RCC 7860 (cell line): ENCODE measurements around the gene EPHA8.

ENCODE experiments used
- DNase-seq: peaks from one replicate; pipeline ENCODE4 v3.0.0-alpha.2; 2015; ENCODE audit warnings: low spot score
- FAIRE-seq: peaks from 2 replicates; lab custom pipeline; 2012; peaks lifted over from hg19 to GRCh38; lab: Jason Lieb, UNC

Gene EPHA8

DNA sequence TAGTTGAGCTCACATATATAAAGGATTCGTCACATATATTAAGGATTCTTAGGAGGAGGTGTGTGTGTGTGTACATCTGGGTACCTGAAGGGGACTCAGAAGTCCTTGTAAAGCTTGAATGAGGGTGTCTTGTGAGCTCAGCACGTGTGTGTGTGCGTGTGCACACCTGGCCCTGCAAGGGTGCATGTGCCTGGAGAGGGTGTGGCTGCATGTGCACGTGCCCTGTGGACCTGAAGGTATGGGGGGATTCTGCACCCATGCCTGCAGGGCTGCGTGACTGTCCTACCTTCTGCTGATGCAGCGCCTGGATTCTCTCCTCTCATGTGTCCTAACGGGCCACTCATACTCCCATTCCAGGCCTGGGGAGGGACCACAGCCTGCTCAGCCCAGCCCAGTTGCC lies 24.0 kb downstream of the EPHA8 start:
- FAIRE-seq (no peak), DNase-seq (no peak)

- FAIRE-seq, result no peak
- no peak for DNase-seq
Observed at GRCh38 chr1:22588899-22589422, 25.7 kb downstream of the EPHA8 start.

DNA sequence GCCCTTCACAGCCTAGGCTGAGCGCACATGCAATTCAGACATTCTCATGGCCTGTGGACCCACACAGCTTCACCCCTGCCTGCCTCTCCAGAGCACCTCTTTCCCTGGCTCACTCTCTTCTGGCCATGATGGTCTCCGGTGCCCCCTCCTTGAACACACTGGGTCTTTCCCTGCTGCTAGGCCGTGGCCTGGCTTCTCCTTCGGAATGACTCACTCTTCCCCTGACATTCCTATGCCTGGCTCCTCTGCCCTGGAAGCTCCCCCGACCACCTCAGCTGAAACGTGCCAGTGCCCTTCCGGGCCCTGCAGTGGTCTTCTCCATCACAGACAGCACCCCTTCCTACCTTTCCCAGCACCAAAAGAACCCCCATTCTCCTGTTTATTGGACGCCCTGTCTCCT lies 28.3 kb downstream of the EPHA8 start:
- no peak for DNase-seq
- FAIRE-seq, result no peak

GRCh38 chr1:22592051-22592450 lies 28.8 kb downstream of the EPHA8 start:
- no peak for DNase-seq
- no peak for FAIRE-seq

DNA sequence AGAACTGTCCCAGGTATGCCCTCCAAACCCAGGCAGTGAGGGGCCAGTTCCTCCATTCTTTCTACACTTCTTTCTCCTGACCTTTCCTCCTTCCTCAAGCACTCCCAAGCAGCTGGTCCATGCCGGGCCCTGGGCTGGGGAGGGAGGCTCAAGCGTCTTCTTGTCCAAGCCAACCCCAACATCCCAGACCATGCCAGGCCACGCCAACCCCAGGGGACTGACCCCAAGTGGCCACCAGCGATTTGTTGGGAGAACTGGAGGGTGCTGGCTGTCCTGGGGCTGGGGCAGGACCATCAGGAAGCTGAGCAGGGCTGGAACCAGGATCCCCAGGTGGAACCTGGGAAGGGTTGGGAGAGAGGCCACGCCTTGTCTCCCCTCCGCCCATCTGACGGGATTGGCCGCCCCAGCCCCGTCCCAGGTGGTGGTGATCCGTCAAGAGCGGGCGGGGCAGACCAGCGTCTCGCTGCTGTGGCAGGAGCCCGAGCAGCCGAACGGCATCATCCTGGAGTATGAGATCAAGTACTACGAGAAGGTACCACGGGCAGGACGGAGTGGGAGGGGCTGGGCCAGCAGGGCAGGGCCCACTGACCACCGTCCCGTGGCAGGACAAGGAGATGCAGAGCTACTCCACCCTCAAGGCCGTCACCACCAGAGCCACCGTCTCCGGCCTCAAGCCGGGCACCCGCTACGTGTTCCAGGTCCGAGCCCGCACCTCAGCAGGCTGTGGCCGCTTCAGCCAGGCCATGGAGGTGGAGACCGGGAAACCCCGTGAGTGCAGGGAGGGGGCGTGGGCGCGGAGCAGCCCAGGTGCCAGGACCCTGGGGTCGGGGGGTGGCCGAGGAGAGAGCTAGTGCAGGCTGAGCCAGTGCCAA lies 29.9 kb downstream of the EPHA8 start:
- DNase-seq (no peak), FAIRE-seq (no peak)

GRCh38 chr1:22594396-22594795 lies 31.1 kb downstream of the EPHA8 start:
- DNase-seq, result no peak
- no peak for FAIRE-seq

DNA sequence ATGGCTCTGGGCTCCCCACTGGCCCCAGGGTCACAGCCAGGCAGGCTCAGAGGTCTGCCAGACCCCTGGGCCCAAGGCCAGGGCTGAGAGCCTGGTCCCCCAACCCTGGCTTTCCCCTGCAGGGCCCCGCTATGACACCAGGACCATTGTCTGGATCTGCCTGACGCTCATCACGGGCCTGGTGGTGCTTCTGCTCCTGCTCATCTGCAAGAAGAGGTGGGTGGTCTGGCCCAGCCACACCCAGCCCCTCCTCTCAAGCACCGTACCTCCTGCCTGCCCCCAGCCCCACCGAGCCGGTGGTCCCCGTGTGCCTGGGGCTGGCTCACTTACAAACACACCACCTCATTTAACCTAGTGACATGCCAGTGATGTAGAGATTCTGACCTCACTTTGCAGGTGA lies 31.8 kb downstream of the EPHA8 start:
- DNase-seq, result no peak
- no peak for FAIRE-seq

GRCh38 chr1:22597301-22597965 lies 34.1 kb downstream of the EPHA8 start:
- FAIRE-seq, result no peak

DNA sequence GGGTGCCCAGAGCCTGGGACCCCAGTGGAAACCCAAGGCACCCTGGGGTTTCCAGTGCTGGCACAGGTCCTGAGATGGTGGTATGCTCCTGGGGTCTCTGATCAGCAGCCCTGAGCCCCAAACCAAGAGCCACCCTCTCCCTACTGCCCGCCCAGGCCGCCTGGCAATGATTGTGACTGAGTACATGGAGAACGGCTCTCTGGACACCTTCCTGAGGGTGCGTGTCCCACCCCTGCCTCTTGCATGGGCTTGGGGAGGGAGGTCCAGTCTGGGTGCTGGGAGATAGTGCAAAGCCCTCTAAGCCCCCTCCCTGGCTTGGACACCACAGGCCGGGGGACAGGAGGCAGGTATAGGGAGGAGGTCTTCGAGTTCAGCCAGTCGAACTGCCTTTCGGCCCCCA lies 34.7 kb downstream of the EPHA8 start:
- no peak for DNase-seq
- no peak for FAIRE-seq

More at GRCh38 chr1:22597301-22597965, 34.1 kb downstream of the EPHA8 start:
- DNase-seq, result no peak

- DNase-seq (no peak), FAIRE-seq (no peak)
Observed at GRCh38 chr1:22598736-22599135, 35.4 kb downstream of the EPHA8 start.

DNA sequence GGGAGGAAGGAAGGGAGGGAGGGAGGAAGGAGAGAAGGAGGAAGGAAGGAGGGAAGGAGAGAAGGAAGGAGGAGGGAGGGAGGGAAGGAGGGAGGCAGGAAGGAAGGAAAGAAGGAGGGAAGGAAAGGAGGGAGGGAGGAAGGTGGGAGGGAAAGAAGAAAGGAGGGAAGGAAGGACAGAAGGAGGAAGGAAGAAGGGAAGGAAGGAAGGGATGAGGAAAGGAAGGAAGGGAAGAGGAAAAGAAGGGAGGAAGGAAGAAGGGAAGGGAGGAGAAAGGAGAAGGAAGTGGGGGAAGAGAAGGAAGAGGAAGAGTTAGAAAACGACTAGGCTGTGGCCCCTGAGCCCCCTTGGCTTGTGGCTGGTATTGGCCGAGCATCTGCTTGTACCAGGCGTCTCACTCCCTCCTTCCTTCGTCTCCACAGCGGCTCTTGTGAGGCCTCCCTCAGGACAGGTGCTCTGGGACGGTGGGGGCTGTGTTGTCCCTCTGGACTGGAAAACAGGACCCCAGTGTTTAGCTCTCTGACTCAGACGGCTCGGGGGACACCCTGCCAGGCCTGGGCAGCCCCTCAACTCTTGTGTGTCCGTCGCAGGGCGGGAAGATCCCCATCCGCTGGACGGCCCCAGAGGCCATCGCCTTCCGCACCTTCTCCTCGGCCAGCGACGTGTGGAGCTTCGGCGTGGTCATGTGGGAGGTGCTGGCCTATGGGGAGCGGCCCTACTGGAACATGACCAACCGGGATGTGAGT lies 37.0 kb downstream of the EPHA8 start:
- no peak for DNase-seq
- FAIRE-seq, result no peak

DNA sequence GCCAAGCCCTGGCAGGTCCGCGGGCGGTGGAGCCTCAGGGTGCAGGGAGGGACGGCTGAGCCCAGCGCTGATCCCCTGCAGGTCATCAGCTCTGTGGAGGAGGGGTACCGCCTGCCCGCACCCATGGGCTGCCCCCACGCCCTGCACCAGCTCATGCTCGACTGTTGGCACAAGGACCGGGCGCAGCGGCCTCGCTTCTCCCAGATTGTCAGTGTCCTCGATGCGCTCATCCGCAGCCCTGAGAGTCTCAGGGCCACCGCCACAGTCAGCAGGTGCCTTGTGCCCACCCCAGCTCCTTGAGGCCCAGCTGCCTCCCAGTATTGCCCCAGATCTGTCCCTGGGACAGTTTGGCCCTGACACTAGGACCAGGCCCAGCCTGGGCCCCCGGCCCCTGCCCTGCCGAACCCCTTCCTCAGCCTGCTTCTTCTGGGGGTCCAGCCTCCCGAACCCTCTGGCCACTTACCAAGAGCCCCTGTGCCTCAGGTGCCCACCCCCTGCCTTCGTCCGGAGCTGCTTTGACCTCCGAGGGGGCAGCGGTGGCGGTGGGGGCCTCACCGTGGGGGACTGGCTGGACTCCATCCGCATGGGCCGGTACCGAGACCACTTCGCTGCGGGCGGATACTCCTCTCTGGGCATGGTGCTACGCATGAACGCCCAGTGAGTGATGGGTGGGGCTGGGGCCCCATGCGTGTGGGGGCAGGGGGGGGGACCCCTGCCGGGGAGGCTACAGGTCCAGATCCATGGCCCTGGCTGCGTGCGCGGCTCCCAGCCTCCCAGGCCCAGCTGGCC lies 37.7 kb downstream of the EPHA8 start:
- FAIRE-seq, result no peak

DNA sequence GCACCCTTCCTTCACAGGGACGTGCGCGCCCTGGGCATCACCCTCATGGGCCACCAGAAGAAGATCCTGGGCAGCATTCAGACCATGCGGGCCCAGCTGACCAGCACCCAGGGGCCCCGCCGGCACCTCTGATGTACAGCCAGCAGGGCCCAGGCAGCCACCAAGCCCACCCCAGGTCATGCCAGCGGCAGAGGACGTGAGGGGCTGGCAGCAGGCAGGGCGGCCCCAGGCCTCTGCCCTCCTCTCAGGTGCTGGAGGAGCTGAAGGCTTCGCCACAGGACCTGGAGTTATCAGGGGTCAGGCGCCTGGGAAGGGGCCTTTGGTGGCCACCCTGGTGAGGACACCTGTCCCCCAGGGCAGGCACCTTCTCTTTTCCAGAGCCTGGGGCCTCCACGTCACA lies 38.3 kb downstream of the EPHA8 start:
- DNase-seq, result no peak
- no peak for FAIRE-seq

More for the DNA sequence above, 37.7 kb downstream of the EPHA8 start:
- DNase-seq, result no peak

- FAIRE-seq (no peak), DNase-seq (no peak)
Observed at GRCh38 chr1:22602060-22602740, 38.9 kb downstream of the EPHA8 start.

GRCh38 chr1:22606161-22606560 lies 42.9 kb downstream of the EPHA8 start:
- DNase-seq (no peak), FAIRE-seq (no peak)

GRCh38 chr1:22607154-22607553 lies 43.9 kb downstream of the EPHA8 start:
- no peak for DNase-seq
- FAIRE-seq, result no peak

- FAIRE-seq (no peak), DNase-seq (no peak)
Observed at GRCh38 chr1:22608361-22608760, 45.1 kb downstream of the EPHA8 start.

DNA sequence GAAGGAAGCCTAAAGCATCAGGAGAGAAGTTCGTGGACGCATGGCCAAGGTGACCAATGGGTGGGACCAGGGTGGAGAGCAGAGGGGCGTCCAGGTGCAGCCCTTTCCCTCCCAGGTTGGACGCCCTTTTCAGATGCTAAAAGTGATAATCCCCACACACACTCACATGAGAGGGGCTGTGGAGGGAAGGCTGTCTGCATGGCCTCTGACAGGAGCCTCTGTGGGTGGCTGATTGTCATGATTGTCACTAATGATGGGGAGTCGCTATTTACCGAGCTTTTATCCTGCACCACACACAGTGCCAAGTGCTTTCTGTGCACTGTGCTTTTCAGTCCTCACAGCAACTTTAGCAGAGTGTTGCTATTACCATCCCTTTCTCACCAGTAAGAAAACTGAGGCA lies 46.0 kb downstream of the EPHA8 start:
- FAIRE-seq, result no peak
- DNase-seq, result no peak

DNA sequence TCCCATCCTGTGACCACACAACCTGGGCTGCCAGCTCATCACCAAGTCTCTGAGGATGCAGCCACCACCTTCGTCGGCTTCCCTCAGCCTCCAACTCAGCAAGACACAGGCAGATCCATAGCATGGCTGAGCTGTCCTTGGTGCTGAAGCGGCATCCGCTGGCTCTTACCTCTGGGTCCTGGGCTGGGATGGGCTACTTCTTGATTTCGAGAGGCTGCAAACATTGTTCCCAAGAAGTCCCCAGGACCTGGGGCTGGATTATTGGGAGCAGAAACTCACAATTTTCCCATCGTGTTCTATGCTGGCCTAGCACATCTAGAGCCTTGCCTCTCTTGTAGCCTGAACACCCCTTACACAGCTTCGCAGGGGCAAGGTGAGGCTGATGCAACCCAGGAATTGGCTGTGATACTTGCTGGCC lies 48.2 kb downstream of the EPHA8 start:
- FAIRE-seq (no peak), DNase-seq (no peak)
